HCT116 (cell line): ENCODE results near the gene STK11.

Experiments
- ATF3 ChIP-seq: IDR thresholded peaks from 2 replicates; pipeline ENCODE4 v1.6.1; 2012
- CTCF ChIP-seq, 3 experiments: fragments of 200-600 bp in 1 of 3; sonication (generic) in 1 of 3; IDR thresholded peaks in 2 of 3; conservative IDR thresholded peaks in 1 of 3; 2 replicates each; pipeline ENCODE4 v1.5.1; 2012 to 2017; ENCODE audit warnings: low read depth in 2 of 3, low read length in 2 of 3, antibody characterized with exemption in 1 of 3, borderline replicate concordance in 1 of 3, control low read depth in 1 of 3, mild to moderate bottlenecking in 1 of 3, mixed read lengths in 1 of 3, mixed run types in 1 of 3, moderate library complexity in 1 of 3; ENCODE audit not compliant: insufficient read depth in 1 of 3
- EGR1 ChIP-seq: IDR thresholded peaks from 2 replicates; pipeline ENCODE4 v1.6.1; 2012; ENCODE audit warnings: low read depth
- JUND ChIP-seq: IDR thresholded peaks from 2 replicates; pipeline ENCODE4 v1.6.1; 2012
- POLR2A ChIP-seq: IDR thresholded peaks from 2 replicates; pipeline ENCODE4 v1.7.0; 2011; ENCODE audit warnings: borderline replicate concordance; ENCODE audit not compliant: insufficient read depth, insufficient read length; ENCODE audit errors: extremely low read depth
- SIN3A ChIP-seq: IDR thresholded peaks from 2 replicates; pipeline ENCODE4 v1.6.1; 2012; ENCODE audit warnings: low read depth
- TCF7L2 ChIP-seq: IDR thresholded peaks from 2 replicates; pipeline ENCODE4 v1.7.0; 2011; ENCODE audit warnings: borderline replicate concordance, inconsistent platforms; ENCODE audit not compliant: insufficient read depth, insufficient read length; ENCODE audit errors: extremely low read depth
- ZNF274 ChIP-seq: fragments of 200-500 bp; sonication (Bioruptor generic); IDR thresholded peaks from 2 replicates; pipeline ENCODE4 v1.6.1; 2014; ENCODE audit warnings: mild to moderate bottlenecking, low read depth, low read length, inconsistent platforms

DNA sequence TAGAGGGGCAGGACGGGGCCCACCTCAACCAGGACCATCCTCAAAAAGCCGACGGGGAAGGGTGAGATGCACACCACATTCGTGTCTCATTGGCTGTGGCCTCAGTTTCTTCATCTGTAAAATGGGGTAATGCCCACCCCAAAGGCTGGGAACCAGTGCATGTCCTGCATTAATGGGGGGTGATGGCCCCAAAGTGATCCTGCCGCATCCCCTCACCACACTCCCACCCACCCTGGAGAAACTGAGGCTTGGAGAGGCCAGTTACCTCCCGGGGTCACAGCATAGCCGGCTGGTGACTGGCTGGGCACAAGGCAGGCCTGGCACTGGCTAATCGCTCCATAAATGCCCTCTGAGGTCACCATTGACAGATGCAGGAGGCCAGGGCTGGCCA lies 42.2 kb downstream of the STK11 start:
- TF ChIP-seq JUND (no peak), CTCF (IDR thresholded peaks at IDR 0.05 in 2 of 3, conservative IDR thresholded peaks at IDR 0.05 in 1 of 3; ENCODE audit: borderline replicate concordance in 1 of 3, insufficient read depth in 1 of 3, low read depth in 2 of 3, low read length in 2 of 3) (no peak), ZNF274 (no peak), EGR1 (no peak), ATF3 (no peak), POLR2A (no peak), TCF7L2 (no peak), SIN3A (no peak)
